GM12874 (cell line): ENCODE results near the gene CELF4.

Experiments used
- CTCF ChIP-seq: IDR thresholded peaks from 2 replicates; pipeline ENCODE4 v1.5.1; 2011; ENCODE audit warnings: low read depth, mild to moderate bottlenecking, control low read depth, low read length, moderate library complexity; ENCODE audit not compliant: insufficient read depth

The CELF4 gene

GRCh38 chr18:37222354-37222998 lies 343.1 kb downstream of the CELF4 start:
- TF ChIP-seq CTCF: no peak

GRCh38 chr18:37219257-37219656 lies 346.3 kb downstream of the CELF4 start:
- TF ChIP-seq CTCF: no peak

DNA sequence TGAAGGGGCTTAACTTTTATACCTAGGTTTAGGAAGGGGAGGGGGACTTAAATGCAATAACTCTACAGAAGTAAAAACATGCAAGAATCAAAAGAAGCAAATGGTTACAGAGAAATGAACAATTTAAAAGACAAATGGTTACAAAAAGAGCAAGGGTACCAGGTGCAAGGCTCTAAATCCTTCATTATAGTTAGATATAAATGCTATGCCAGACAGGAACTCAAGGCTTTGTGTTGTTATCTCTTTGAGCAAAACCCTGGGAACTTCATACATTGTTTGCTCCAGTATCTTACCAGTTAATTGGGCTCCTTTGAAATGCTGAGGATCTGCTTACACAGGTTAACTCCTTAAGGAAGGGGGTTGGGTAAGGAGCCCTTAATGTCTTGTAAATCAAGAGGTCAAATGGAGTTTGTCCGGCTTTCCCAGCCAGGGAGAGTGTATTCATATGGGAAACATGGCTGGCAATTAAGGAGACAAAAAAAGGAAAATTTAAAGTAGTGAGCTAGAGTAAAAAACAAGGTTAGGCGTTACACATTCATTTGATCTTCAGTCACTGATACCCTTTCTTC lies 347.5 kb downstream of the CELF4 start:
- no peak for TF ChIP-seq CTCF

GRCh38 chr18:37210781-37211180 lies 354.8 kb downstream of the CELF4 start:
- no peak for TF ChIP-seq CTCF

DNA sequence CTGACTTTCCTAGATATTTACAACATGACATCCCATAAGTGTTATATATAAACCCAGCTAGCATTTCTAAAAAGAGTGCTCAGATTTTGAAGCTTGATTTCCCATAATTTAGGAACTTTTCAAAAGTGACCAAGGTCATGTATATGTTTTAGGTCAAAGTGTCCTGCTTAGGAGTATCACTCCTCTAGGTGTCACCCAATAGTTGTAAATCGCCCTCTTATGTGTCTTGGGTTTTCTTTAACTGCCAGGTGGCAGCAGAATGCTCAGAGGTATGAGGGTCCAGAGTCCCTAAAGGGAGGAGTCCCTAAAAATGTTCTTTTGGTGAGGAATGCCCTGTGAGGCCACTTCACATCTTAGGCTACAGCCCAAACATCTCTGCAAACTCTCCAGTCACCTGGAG lies 358.3 kb downstream of the CELF4 start:
- no peak for TF ChIP-seq CTCF

- no peak for TF ChIP-seq CTCF
These were observed 365.9 kb downstream of the CELF4 start for GRCh38 chr18:37199741-37200140.
